A549 (cell line): ENCODE data around the gene PLCH2. TPM values are rescaled to one million over a fixed set of nuclear protein-coding genes. Genes with fewer than 3 reads are reported as not detected.

Source experiments
- ATAC-seq, 2 experiments: fragments of 200-7000 bp in 1 of 2; fragments of >200 bp in 1 of 2; cut with Nextera tagmentation in 1 of 2; cut with Tn5 transposase in 1 of 2; 3 replicates each; pipeline versions ENCODE4 v1.8.0 to v1.9.1; 2018 to 2020; ENCODE audit warnings: mild to moderate bottlenecking in 1 of 2, moderate library complexity in 1 of 2
- CTCF ChIA-PET: fragments of 300-600 bp; sonication (Branson Sonifier 250); formaldehyde crosslinking; extraction: SDS; loops from one replicate; lab custom pipeline; 2021; ENCODE audit warnings: antibody characterized with exemption, inconsistent platforms; lab: Yijun Ruan, JAX
- POLR2A ChIA-PET: fragments of 350-600 bp; formaldehyde crosslinking; extraction: SDS; loops from one replicate; lab custom pipeline; 2021; ENCODE audit warnings: antibody characterized with exemption, inconsistent platforms; lab: Yijun Ruan, JAX
- DNase-seq, 2 experiments: peaks; one replicate each; pipeline versions ENCODE4 v3.0.0 to v3.0.0-alpha.2; 2011 to 2016; ENCODE audit warnings: low read depth in 1 of 2, low spot score in 1 of 2
- FAIRE-seq: peaks from 2 replicates; lab custom pipeline; 2011; peaks lifted over from hg19 to GRCh38; lab: Jason Lieb, UNC
- H3K27ac ChIP-seq, 2 experiments: fragments of >200 bp; sonication (Bioruptor Twin); formaldehyde crosslinking; 3 replicates each; pipeline ENCODE4 v1.5.1; 2016 to 2017
- H3K4me1 ChIP-seq: fragments of >200 bp; sonication (Bioruptor Twin); formaldehyde crosslinking; 3 replicates; pipeline ENCODE4 v1.6.1; 2016
- H3K4me2 ChIP-seq: fragments of >200 bp; sonication (Bioruptor Twin); formaldehyde crosslinking; 3 replicates; pipeline ENCODE4 v1.6.1; 2016
- H3K4me3 ChIP-seq: fragments of >200 bp; sonication (Bioruptor Twin); formaldehyde crosslinking; 3 replicates; pipeline ENCODE4 v1.5.1; 2016
- H3K9me3 ChIP-seq: fragments of >200 bp; sonication (Bioruptor Twin); formaldehyde crosslinking; 3 replicates; pipeline ENCODE4 v1.6.1; 2016
- CBX2 ChIP-seq: fragments of 200-600 bp; sonication (generic); IDR thresholded peaks from 2 replicates; pipeline ENCODE4 v1.6.1; 2016; ENCODE audit warnings: low read depth, mild to moderate bottlenecking, borderline replicate concordance
- CBX8 ChIP-seq: fragments of 200-600 bp; sonication (generic); IDR thresholded peaks from 2 replicates; pipeline ENCODE4 v1.6.1; 2016
- EHMT2 ChIP-seq: fragments of 200-600 bp; sonication (generic); IDR thresholded peaks from 2 replicates; pipeline ENCODE4 v1.6.1; 2016; ENCODE audit warnings: antibody characterized with exemption, low read depth, mild to moderate bottlenecking, moderate library complexity
- GATA3 ChIP-seq: IDR thresholded peaks from 2 replicates; pipeline ENCODE4 v1.6.1; 2012; ENCODE audit warnings: borderline replicate concordance
- HDAC2 ChIP-seq: fragments of 200-600 bp; sonication (generic); IDR thresholded peaks from 2 replicates; pipeline ENCODE4 v1.6.1; 2016
- MAFK ChIP-seq: fragments of 450-650 bp; IDR thresholded peaks from 2 replicates; pipeline ENCODE4 v1.6.1; 2014; ENCODE audit not compliant: partially characterized antibody
- MYC ChIP-seq: IDR thresholded peaks from 2 replicates; pipeline ENCODE4 v1.6.1; 2012; ENCODE audit warnings: mild to moderate bottlenecking, inconsistent platforms, low read length, improper control_type of control experiment, borderline replicate concordance
- NPAS2 ChIP-seq: fragments of 250-450 bp; sonication (Bioruptor Pico); IDR thresholded peaks from 2 replicates; pipeline ENCODE4 v1.8.0; 2022; ENCODE audit warnings: mild to moderate bottlenecking, moderate library complexity, borderline replicate concordance
- POLR2A ChIP-seq: IDR thresholded peaks from 2 replicates; pipeline ENCODE4 v1.6.1; 2012; ENCODE audit warnings: mild to moderate bottlenecking, low read length
- POLR2AphosphoS2 ChIP-seq: conservative IDR thresholded peaks from 2 replicates; pipeline ENCODE4 v1.6.1; 2012; ENCODE audit warnings: low read length, improper control_type of control experiment, inconsistent platforms
- RFX5 ChIP-seq: fragments of 450-650 bp; IDR thresholded peaks from 2 replicates; pipeline ENCODE4 v1.7.1; 2014; ENCODE audit warnings: antibody characterized with exemption, mild to moderate bottlenecking, moderate library complexity
- SREBF2 ChIP-seq: fragments of 450-650 bp; IDR thresholded peaks from 2 replicates; pipeline ENCODE4 v1.6.1; 2014; ENCODE audit warnings: mild to moderate bottlenecking, moderate library complexity
- TFCP2L1 ChIP-seq: fragments of 250-450 bp; sonication (Bioruptor Pico); IDR thresholded peaks from 2 replicates; pipeline ENCODE4 v1.5.0; 2021; ENCODE audit warnings: mild to moderate bottlenecking
- WGBS: methylation state at CpG from one replicate; pipeline ENCODE4 v1.1.6; 2017; ENCODE audit errors: missing lambda C conversion rate; 5-methylcytosine and 5-hydroxymethylcytosine counted together
- polyA plus RNA-seq, 4 experiments: library from polyadenylated mRNA; depleted of rRNA in 3 of 4; stranded (reverse); fragments of >200 nt; fragmentation: RNase III in 1 of 4; extraction: RNeasy Plus Mini Kit Qiagen cat#74134 plus additional on column Dnase treatment in 1 of 4; gene quantifications; 2 replicates in 3 of 4; 3 replicates in 1 of 4; pipeline ENCODE4 v1.2.3, GENCODE V29; 2011 to 2017
- TF ChIP-seq, protein P1 (sequence below): fragments of 250-450 bp; sonication (Bioruptor Pico); IDR thresholded peaks from 2 replicates; pipeline ENCODE4 v1.5.0; 2020; ENCODE audit warnings: low read depth, mild to moderate bottlenecking, moderate library complexity
- TF ChIP-seq, protein P2 (sequence below): fragments of 200-600 bp; sonication (generic); IDR thresholded peaks from 2 replicates; pipeline ENCODE4 v1.6.1; 2016; ENCODE audit warnings: antibody characterized with exemption, mild to moderate bottlenecking, moderate library complexity
- TF ChIP-seq, protein P3 (sequence below): fragments of >200 bp; sonication (Bioruptor Twin); formaldehyde crosslinking; IDR thresholded peaks from 2 replicates; pipeline ENCODE4 v1.6.1; 2016
- TF ChIP-seq, protein P4 (sequence below): fragments of >200 bp; sonication (Bioruptor Twin); formaldehyde crosslinking; IDR thresholded peaks from 3 replicates; pipeline ENCODE4 v1.6.1; 2016
- TF ChIP-seq, protein P5 (sequence below): fragments of 150-350 bp; IDR thresholded peaks from 2 replicates; pipeline ENCODE4 v1.6.1; 2014; ENCODE audit warnings: low read depth, mild to moderate bottlenecking, low read length

The PLCH2 gene
- polyA plus RNA-seq, 2 of the 4 experiments (the other 2 are of a cell fraction) = 0.10 to 0.18 TPM

DNA sequence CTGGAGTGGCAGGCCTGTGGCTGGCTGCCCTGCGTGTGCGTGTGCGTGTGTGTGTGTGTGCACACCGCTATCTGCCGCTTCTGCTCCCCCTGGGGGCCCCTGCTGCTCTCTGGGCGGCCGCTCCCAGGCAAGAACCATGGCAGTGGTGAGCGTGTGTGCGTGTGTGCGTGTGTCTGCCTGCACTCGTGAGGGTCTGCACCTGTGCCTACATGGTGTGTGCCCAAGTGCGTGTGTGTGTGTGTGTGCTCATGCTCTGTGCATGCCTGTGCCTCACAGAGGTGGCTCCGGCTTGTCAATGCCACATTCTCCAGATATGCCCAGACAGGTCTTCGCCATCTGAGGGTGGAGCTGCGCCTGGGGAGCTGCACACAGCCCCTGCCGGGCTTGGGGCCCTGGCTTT lies 45.0 kb upstream of the PLCH2 start:
- ChIA-PET POLR2A (no interaction called here), CTCF (interaction anchor here (1.1 to 1.5 kb wide), 2 partner anchors 15 to 356 kb away, joined by 3 to 4 read pairs; no protein-coding TSS in a partner anchor)
- no peak for FAIRE-seq

DNA sequence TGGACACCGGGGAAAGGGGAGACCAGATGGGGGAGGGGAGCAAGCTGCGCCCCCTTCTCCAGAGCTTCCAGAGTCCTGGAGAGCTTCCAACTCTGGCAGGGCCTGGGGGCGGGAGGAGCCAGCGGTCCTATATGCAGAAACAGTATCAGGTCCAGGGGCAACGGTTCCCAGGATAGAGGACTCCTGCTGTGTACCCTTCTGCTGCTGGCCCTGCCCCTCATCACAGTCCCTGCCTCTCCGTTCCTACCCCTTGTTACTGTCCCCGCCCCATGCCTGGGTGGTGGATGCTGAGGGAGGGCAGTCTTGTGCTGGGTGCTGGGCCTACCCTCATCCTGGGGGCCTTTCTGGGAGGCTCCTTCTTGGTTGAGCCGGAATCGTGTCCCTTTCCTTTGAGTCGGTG lies 44.6 kb upstream of the PLCH2 start:
- ChIA-PET POLR2A (no interaction called here), CTCF (interaction anchor here (1.1 to 1.7 kb wide), 3 partner anchors 17 to 356 kb away, joined by 4 to 5 read pairs (median 4); no protein-coding TSS in a partner anchor)
- ATAC-seq (no peak), FAIRE-seq (no peak), DNase-seq (no peak)
- no peak overlapping the region for H3K4me2 ChIP-seq
- H3K4me3 ChIP-seq = no peak overlapping the region
- peaks cover 5% of the 10 kb centered on the region; the same call in 1 of the 3 replicates for H3K9me3 ChIP-seq
- no peak overlapping the region for H3K27ac ChIP-seq
- 40% methylated on average over 4 of the region's 10 CpGs for WGBS
- TF ChIP-seq HDAC2 (no peak), CBX8 (no peak), GATA3 (no peak), SREBF2 (no peak), MAFK (no peak), RFX5 (no peak), EHMT2 (no peak), NPAS2 (CRISPR knock-in tag) (no peak), POLR2AphosphoS2 (no peak), POLR2A (no peak), CBX2 (no peak), TFCP2L1 (CRISPR knock-in tag) (no peak), MYC (no peak)
- TF ChIP-seq, protein P1, sequence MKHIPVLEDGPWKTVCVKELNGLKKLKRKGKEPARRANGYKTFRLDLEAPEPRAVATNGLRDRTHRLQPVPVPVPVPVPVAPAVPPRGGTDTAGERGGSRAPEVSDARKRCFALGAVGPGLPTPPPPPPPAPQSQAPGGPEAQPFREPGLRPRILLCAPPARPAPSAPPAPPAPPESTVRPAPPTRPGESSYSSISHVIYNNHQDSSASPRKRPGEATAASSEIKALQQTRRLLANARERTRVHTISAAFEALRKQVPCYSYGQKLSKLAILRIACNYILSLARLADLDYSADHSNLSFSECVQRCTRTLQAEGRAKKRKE = no peak
- TF ChIP-seq, protein P2, sequence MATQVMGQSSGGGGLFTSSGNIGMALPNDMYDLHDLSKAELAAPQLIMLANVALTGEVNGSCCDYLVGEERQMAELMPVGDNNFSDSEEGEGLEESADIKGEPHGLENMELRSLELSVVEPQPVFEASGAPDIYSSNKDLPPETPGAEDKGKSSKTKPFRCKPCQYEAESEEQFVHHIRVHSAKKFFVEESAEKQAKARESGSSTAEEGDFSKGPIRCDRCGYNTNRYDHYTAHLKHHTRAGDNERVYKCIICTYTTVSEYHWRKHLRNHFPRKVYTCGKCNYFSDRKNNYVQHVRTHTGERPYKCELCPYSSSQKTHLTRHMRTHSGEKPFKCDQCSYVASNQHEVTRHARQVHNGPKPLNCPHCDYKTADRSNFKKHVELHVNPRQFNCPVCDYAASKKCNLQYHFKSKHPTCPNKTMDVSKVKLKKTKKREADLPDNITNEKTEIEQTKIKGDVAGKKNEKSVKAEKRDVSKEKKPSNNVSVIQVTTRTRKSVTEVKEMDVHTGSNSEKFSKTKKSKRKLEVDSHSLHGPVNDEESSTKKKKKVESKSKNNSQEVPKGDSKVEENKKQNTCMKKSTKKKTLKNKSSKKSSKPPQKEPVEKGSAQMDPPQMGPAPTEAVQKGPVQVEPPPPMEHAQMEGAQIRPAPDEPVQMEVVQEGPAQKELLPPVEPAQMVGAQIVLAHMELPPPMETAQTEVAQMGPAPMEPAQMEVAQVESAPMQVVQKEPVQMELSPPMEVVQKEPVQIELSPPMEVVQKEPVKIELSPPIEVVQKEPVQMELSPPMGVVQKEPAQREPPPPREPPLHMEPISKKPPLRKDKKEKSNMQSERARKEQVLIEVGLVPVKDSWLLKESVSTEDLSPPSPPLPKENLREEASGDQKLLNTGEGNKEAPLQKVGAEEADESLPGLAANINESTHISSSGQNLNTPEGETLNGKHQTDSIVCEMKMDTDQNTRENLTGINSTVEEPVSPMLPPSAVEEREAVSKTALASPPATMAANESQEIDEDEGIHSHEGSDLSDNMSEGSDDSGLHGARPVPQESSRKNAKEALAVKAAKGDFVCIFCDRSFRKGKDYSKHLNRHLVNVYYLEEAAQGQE = no peak
- TF ChIP-seq, protein P3, sequence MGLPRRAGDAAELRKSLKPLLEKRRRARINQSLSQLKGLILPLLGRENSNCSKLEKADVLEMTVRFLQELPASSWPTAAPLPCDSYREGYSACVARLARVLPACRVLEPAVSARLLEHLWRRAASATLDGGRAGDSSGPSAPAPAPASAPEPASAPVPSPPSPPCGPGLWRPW = no peak
- TF ChIP-seq, protein P4, sequence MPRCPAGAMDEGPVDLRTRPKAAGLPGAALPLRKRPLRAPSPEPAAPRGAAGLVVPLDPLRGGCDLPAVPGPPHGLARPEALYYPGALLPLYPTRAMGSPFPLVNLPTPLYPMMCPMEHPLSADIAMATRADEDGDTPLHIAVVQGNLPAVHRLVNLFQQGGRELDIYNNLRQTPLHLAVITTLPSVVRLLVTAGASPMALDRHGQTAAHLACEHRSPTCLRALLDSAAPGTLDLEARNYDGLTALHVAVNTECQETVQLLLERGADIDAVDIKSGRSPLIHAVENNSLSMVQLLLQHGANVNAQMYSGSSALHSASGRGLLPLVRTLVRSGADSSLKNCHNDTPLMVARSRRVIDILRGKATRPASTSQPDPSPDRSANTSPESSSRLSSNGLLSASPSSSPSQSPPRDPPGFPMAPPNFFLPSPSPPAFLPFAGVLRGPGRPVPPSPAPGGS = no peak
- H3K4me1 ChIP-seq = no peaks in the 10 kb centered on the region

More for the DNA sequence above, 45.0 kb upstream of the PLCH2 start:
- H3K4me2 ChIP-seq = no peak overlapping the region
- no peak for ATAC-seq
- TF ChIP-seq, protein P5, sequence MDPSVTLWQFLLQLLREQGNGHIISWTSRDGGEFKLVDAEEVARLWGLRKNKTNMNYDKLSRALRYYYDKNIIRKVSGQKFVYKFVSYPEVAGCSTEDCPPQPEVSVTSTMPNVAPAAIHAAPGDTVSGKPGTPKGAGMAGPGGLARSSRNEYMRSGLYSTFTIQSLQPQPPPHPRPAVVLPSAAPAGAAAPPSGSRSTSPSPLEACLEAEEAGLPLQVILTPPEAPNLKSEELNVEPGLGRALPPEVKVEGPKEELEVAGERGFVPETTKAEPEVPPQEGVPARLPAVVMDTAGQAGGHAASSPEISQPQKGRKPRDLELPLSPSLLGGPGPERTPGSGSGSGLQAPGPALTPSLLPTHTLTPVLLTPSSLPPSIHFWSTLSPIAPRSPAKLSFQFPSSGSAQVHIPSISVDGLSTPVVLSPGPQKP = no peak
- TF ChIP-seq, all 56 proteins: peak for 0
- no peaks in the 10 kb centered on the region for H3K4me1 ChIP-seq
- H3K4me3 ChIP-seq = no peak overlapping the region
- no peak overlapping the region for H3K27ac ChIP-seq
- WGBS = 89% methylated on average over 6 of the region's 16 CpGs
- no peak for DNase-seq
- peaks cover 5% of the 10 kb centered on the region; the same call in 1 of the 3 replicates for H3K9me3 ChIP-seq
